Activated CD4-positive, alpha-beta T cell treated with anti-CD3 and anti-CD28 coated beads, Interleukin-2, amount 10 ng/mL, durations not matched to agents 7 days and 5 days (primary cell): Measurements from ENCODE around the gene PTGDR. TPM values are rescaled to one million over a fixed set of nuclear protein-coding genes. Genes with fewer than 3 reads are reported as not detected.

Experiments
- CTCF ChIA-PET: fragments of 350-600 bp; sonication (Branson Sonifier 250); formaldehyde crosslinking; loops from one replicate; lab custom pipeline; 2021; ENCODE audit warnings: antibody characterized with exemption; lab: Charles Lee
- POLR2A ChIA-PET: fragments of 350-600 bp; sonication (Branson Sonifier 250); formaldehyde crosslinking; loops from one replicate; lab custom pipeline; 2021; ENCODE audit warnings: antibody characterized with exemption; lab: Charles Lee
- DNase-seq: peaks from one replicate; pipeline ENCODE4 v3.0.0-alpha.2; 2020
- H3K27ac Mint-ChIP-seq: one replicate; pipeline ENCODE4 v1.8.0; 2021; ENCODE audit warnings: mild to moderate bottlenecking, moderate library complexity, mixed read lengths
- H3K27me3 Mint-ChIP-seq: one replicate; pipeline ENCODE4 v1.8.0; 2021; ENCODE audit warnings: mixed read lengths
- H3K36me3 Mint-ChIP-seq: one replicate; pipeline ENCODE4 v1.8.0; 2021; ENCODE audit warnings: low read depth, mixed read lengths
- H3K4me1 Mint-ChIP-seq: one replicate; pipeline ENCODE4 v1.8.0; 2021; ENCODE audit warnings: mixed read lengths
- H3K4me3 Mint-ChIP-seq: one replicate; pipeline ENCODE4 v1.8.0; 2021; ENCODE audit warnings: mild to moderate bottlenecking, moderate library complexity, mixed read lengths
- H3K9me3 Mint-ChIP-seq: one replicate; pipeline ENCODE4 v1.8.0; 2021; ENCODE audit warnings: mixed read lengths
- total RNA-seq, 2 experiments: library from RNA; stranded (reverse); gene quantifications; one replicate each; pipeline ENCODE4 v1.2.3, GENCODE V29; 2021

The PTGDR gene
- total RNA-seq, 2 experiments from 2014 or later, result 0.07 TPM; not detected in 1

DNA sequence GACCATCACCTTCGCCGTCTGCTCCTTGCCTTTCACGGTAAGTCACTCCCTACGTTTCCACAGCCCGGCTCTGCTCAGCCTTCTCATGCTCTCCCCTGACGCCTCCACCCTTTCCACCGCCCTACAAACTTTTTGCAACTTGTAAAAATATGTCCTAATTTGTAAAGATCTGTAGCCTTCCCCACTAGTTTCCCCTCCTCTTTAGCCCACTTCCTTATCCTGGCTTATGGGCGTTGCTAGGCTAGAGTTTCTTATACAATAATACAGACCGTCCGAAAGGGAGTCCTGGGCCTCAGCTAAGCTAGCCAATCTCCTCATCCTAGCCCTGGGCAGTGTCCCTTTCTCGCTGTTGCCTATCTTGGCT, 47.8 kb downstream of the PTGDR start:
- peaks cover 52% of the 10 kb centered on the region for H3K27me3 Mint-ChIP-seq
- peaks cover 9% of the 10 kb centered on the region for H3K9me3 Mint-ChIP-seq
- peak; percentile 33 for DNase-seq
- H3K4me3 Mint-ChIP-seq, result peak overlapping the region; percentile 93
- peaks cover 78% of the 10 kb centered on the region for H3K4me1 Mint-ChIP-seq
- H3K27ac Mint-ChIP-seq, result peak overlapping the region; percentile 92
- peaks cover 90% of the 10 kb centered on the region for H3K36me3 Mint-ChIP-seq
- ChIA-PET CTCF (interaction anchor here (1.3 kb wide), 1 partner anchor 12 kb away, joined by 3 read pairs; no protein-coding TSS in a partner anchor), POLR2A (no interaction called here)

GRCh38 chr14:52318062-52318461, 50.6 kb downstream of the PTGDR start:
- Mint-ChIP-seq H3K4me1 (peaks cover 66% of the 10 kb centered on the region), H3K27ac (peak overlapping the region; percentile 67), H3K9me3 (peaks cover 25% of the 10 kb centered on the region), H3K36me3 (peaks cover 91% of the 10 kb centered on the region), H3K27me3 (peaks cover 41% of the 10 kb centered on the region), H3K4me3 (peak overlapping the region; percentile 93)
- POLR2A ChIA-PET, result no interaction called here
- CTCF ChIA-PET, result interaction anchor here (1.1 to 1.5 kb wide), 4 partner anchors 18 to 36 kb away, joined by 3 read pairs; no protein-coding TSS in a partner anchor
- no peak for DNase-seq

GRCh38 chr14:52318826-52319645, 51.5 kb downstream of the PTGDR start:
- DNase-seq, result no peak
- POLR2A ChIA-PET, result no interaction called here
- H3K9me3 Mint-ChIP-seq, result peaks cover 29% of the 10 kb centered on the region
- CTCF ChIA-PET, result interaction anchor here (0.6 to 1.2 kb wide), 4 partner anchors 9 to 435 kb away, joined by 3 to 4 read pairs (median 3); no protein-coding TSS in a partner anchor
- peaks cover 33% of the 10 kb centered on the region for H3K27me3 Mint-ChIP-seq
- H3K36me3 Mint-ChIP-seq, result peaks cover 91% of the 10 kb centered on the region
- H3K27ac Mint-ChIP-seq, result no peak overlapping the region
- peak overlapping the region; percentile 71 for H3K4me3 Mint-ChIP-seq
- H3K4me1 Mint-ChIP-seq, result peaks cover 63% of the 10 kb centered on the region

DNA sequence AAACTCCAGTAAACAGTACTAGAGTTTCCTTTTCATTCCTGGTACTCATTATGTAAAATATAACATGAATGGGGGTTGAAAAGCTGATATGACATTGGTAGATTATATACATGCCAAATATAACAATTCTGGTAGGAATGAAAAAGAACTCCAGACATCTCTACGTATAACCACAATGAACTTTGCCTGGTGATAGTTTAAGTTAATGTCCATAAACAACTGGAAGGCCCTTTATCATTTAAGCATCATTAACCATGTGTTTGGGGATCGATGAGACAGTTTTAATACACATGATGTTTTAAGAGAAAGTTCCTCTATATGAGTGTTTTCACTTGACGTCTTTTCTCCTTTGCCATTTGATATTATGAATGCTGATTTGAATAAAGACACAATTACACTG, 52.4 kb downstream of the PTGDR start:
- Mint-ChIP-seq H3K27ac (no peak overlapping the region), H3K27me3 (peaks cover 29% of the 10 kb centered on the region), H3K4me1 (peaks cover 68% of the 10 kb centered on the region), H3K4me3 (peak overlapping the region; percentile 71), H3K9me3 (peaks cover 32% of the 10 kb centered on the region), H3K36me3 (peaks cover 92% of the 10 kb centered on the region)
- ChIA-PET CTCF (interaction anchor here (0.6 to 1.2 kb wide), 3 partner anchors 10 to 20 kb away, joined by 3 read pairs; no protein-coding TSS in a partner anchor), POLR2A (no interaction called here)
- no peak for DNase-seq

GRCh38 chr14:52325126-52325525, 57.6 kb downstream of the PTGDR start:
- peak; percentile 50 for DNase-seq
- POLR2A ChIA-PET, result interaction anchor here (0.7 kb wide), 1 partner anchor 24 kb away, joined by 3 read pairs; no protein-coding TSS in a partner anchor
- Mint-ChIP-seq H3K9me3 (peaks cover 28% of the 10 kb centered on the region), H3K4me1 (peaks cover 73% of the 10 kb centered on the region), H3K36me3 (peaks cover 91% of the 10 kb centered on the region), H3K27ac (peak overlapping the region; percentile 67), H3K27me3 (peaks cover 9% of the 10 kb centered on the region), H3K4me3 (peak overlapping the region; percentile 23)
- CTCF ChIA-PET, result interaction anchor here (1.0 to 1.3 kb wide), 3 partner anchors 13 to 134 kb away, joined by 3 to 4 read pairs (median 4); no protein-coding TSS in a partner anchor

DNA sequence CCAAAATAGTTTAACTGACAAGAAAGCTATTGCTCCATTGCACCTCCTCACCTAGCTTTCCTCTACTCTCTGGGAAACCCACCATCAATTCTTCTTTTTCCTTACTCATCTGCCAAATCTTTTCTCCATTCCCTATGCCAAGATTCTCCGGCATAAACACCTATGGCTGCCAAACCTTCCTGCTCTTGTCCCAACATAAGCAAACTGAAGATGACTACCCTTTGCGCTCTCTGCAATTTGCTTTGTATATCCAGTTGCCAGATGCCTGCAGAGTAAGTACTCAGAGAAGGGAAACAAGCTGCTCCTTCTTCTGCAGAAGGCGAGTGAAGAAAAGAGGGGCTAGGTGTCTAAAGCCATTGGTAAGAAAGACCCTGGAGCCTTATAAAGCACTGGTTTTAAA, 58.1 kb downstream of the PTGDR start:
- CTCF ChIA-PET, result interaction anchor here (1.0 to 1.3 kb wide), 2 partner anchors 82 to 134 kb away, joined by 3 to 4 read pairs; no protein-coding TSS in a partner anchor

More for the DNA sequence above, 58.1 kb downstream of the PTGDR start:
- H3K36me3 Mint-ChIP-seq, result peaks cover 90% of the 10 kb centered on the region
- POLR2A ChIA-PET, result interaction anchor here (0.7 kb wide), 1 partner anchor 24 kb away, joined by 3 read pairs; no protein-coding TSS in a partner anchor
- no peak for DNase-seq
- H3K9me3 Mint-ChIP-seq, result peaks cover 25% of the 10 kb centered on the region
- peaks cover 69% of the 10 kb centered on the region for H3K4me1 Mint-ChIP-seq
- H3K27ac Mint-ChIP-seq, result peak overlapping the region; percentile 67
- peak overlapping the region; percentile 23 for H3K4me3 Mint-ChIP-seq
- H3K27me3 Mint-ChIP-seq, result peaks cover 11% of the 10 kb centered on the region

Other genes with a start within 250 kb of the PTGDR start
- gene NID2, start 198.6 kb upstream of the PTGDR start, total RNA-seq, result under 1 TPM; 0.30 to 0.33 TPM
- 10 to 100 TPM; 54.5 to 60.4 TPM for gene PTGER2, start 46.6 kb downstream of the PTGDR start, total RNA-seq